Kidney epithelial cell (primary cell): ENCODE results near the gene KCNC4. TPM values are rescaled to one million over a fixed set of nuclear protein-coding genes. Genes with fewer than 3 reads are reported as not detected.

ENCODE experiments used
- DNase-seq: peaks from one replicate; pipeline ENCODE4 v3.0.0-alpha.2; 2010; ENCODE audit warnings: low read depth
- H3K27me3 ChIP-seq: 2 replicates; pipeline ENCODE4 v1.6.0; 2011; ENCODE audit warnings: low read length; ENCODE audit not compliant: control insufficient read depth, insufficient read depth
- H3K36me3 ChIP-seq: 2 replicates; pipeline ENCODE4 v1.5.1; 2011; ENCODE audit warnings: low read length; ENCODE audit not compliant: control insufficient read depth, insufficient read depth
- H3K4me3 ChIP-seq: 2 replicates; pipeline ENCODE4 v1.5.1; 2011; ENCODE audit warnings: low read depth, mild to moderate bottlenecking, control low read depth, low read length
- CTCF ChIP-seq: IDR thresholded peaks from 2 replicates; pipeline ENCODE4 v1.5.1; 2011; ENCODE audit warnings: mild to moderate bottlenecking, moderate library complexity, low read length, control low read depth, inconsistent platforms; ENCODE audit not compliant: insufficient read depth, poor library complexity, severe bottlenecking
- total RNA-seq: library from RNA; depleted of rRNA; stranded (reverse); fragments of >200 nt; gene quantifications from 2 replicates; pipeline ENCODE4 v1.2.3, GENCODE V29; 2015

The KCNC4 gene
- total RNA-seq, 1 donor from 2014 or later: 1.8 TPM

- Histone ChIP-seq H3K36me3 (no peaks in the 10 kb centered on the region), H3K27me3 (no peaks in the 10 kb centered on the region), H3K4me3 (no peak overlapping the region)
- no peak for DNase-seq
- no peak for TF ChIP-seq CTCF
Observed at GRCh38 chr1:110225756-110226404, 15.8 kb downstream of the KCNC4 start.

GRCh38 chr1:110227774-110228173, 17.7 kb downstream of the KCNC4 start:
- Histone ChIP-seq H3K36me3 (no peaks in the 10 kb centered on the region), H3K4me3 (no peak overlapping the region), H3K27me3 (no peaks in the 10 kb centered on the region)
- TF ChIP-seq CTCF: no peak
- DNase-seq: no peak

- H3K27me3 ChIP-seq: no peaks in the 10 kb centered on the region
- no peak overlapping the region for H3K4me3 ChIP-seq
- no peaks in the 10 kb centered on the region for H3K36me3 ChIP-seq
- no peak for DNase-seq
- no peak for TF ChIP-seq CTCF
Observed at GRCh38 chr1:110228381-110228780, 18.3 kb downstream of the KCNC4 start.

GRCh38 chr1:110228869-110229268, 18.8 kb downstream of the KCNC4 start:
- TF ChIP-seq CTCF: no peak
- no peak for DNase-seq
- H3K4me3 ChIP-seq: no peak overlapping the region

GRCh38 chr1:110229348-110230001, 19.4 kb downstream of the KCNC4 start:
- Histone ChIP-seq H3K4me3 (no peak overlapping the region), H3K27me3 (no peaks in the 10 kb centered on the region), H3K36me3 (no peaks in the 10 kb centered on the region)
- no peak for DNase-seq
- TF ChIP-seq CTCF: no peak

More at GRCh38 chr1:110228869-110229268, 18.8 kb downstream of the KCNC4 start:
- H3K27me3 ChIP-seq: no peaks in the 10 kb centered on the region
- no peaks in the 10 kb centered on the region for H3K36me3 ChIP-seq
